AG09319 (cell line): ENCODE measurements around the gene SERP1.

ENCODE experiments used
- DNase-seq: peaks from one replicate; pipeline ENCODE4 v3.0.0-alpha.2; 2010; ENCODE audit warnings: low read depth; ENCODE audit errors: extremely low read depth
- CTCF ChIP-seq: IDR thresholded peaks from 2 replicates; pipeline ENCODE4 v1.5.1; 2011; ENCODE audit warnings: low read depth, mild to moderate bottlenecking, inconsistent platforms, low read length, moderate library complexity

The SERP1 gene

GRCh38 chr3:150520408-150520807, 25.9 kb downstream of the SERP1 start:
- TF ChIP-seq CTCF, result no peak
- DNase-seq, result no peak

- TF ChIP-seq CTCF, result no peak
- DNase-seq, result no peak
Observed at GRCh38 chr3:150519026-150519425, 27.3 kb downstream of the SERP1 start.

GRCh38 chr3:150515210-150515609, 31.1 kb downstream of the SERP1 start:
- DNase-seq, result no peak
- TF ChIP-seq CTCF, result no peak

DNA sequence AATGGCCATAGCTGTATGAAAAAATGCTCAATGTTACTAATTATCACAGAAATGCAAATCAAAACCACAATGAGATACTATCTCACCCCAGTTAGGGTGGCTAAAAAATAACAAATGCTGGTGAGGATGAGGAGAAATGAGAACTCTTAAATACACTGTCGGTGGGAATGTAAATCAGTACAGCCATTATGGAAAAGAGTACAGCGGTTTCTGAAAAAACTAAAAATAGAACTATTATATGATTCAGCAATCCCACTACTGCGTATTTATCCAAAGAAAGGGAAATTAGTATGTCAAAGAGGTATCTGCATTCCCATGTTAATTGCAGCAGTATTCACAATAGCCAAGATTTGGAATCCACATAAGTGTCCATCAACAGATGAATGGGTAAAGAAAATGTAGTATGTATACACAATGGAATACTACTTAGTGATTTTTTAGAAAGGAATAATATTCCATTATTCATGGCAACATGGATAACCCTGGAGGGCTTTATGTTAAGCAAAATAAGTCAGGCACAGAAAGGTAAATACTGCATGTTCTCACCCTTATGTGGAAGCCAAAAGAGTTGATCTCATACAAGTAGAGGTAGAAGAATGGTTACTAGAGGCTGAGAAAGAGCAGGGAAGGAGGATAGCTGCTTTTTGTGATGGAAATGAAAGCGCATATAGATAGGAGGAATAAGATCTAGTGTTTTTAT, 35.0 kb downstream of the SERP1 start:
- TF ChIP-seq CTCF, result no peak
- DNase-seq, result no peak

- TF ChIP-seq CTCF, result no peak
- DNase-seq, result no peak
Observed at GRCh38 chr3:150509780-150510179, 36.5 kb downstream of the SERP1 start.

DNA sequence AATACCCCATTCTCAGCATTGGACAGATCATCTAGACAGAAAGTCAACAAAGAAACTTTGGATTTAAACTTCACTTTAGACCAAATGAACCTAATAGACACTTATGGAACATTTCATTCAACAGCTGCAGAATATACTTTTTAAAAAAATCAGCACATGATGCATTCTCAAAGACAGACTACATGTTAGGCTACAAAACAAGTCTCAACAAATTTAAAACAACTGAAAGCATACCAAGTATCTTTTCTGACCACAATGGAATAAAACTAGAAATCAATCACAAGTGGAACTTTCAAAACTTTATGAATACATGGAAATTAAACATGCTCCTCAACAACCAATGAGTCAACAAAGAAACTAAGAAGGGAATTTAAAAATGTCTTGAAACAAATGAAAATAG, 37.9 kb downstream of the SERP1 start:
- no peak for DNase-seq
- no peak for TF ChIP-seq CTCF

GRCh38 chr3:150504483-150504882, 41.8 kb downstream of the SERP1 start:
- no peak for DNase-seq
- no peak for TF ChIP-seq CTCF
